SU-DHL-6 (cell line): ENCODE data around the gene ANTXR2.

ENCODE experiments used
- H2AFZ ChIP-seq: fragments of 200-600 bp; sonication (generic); 2 replicates; pipeline ENCODE4 v1.6.1; 2014; ENCODE audit warnings: low read depth, mild to moderate bottlenecking, moderate library complexity, mixed read lengths, antibody characterized with exemption, low read length; ENCODE audit not compliant: severe bottlenecking
- H3F3A ChIP-seq: fragments of 200-600 bp; shearing (Covaris generic); 2 replicates; pipeline ENCODE4 v1.6.0; 2016; ENCODE audit warnings: antibody characterized with exemption, mild to moderate bottlenecking; ENCODE audit not compliant: insufficient read depth
- H3K27ac ChIP-seq: fragments of 200-600 bp; sonication (generic); 2 replicates; pipeline ENCODE4 v1.5.1; 2016; ENCODE audit warnings: low read depth, mild to moderate bottlenecking, low read length, moderate library complexity, mixed read lengths
- H3K27me3 ChIP-seq: fragments of 200-600 bp; sonication (generic), shearing (Covaris generic); 2 replicates; pipeline ENCODE4 v1.6.0; 2014; ENCODE audit warnings: mild to moderate bottlenecking, low read length
- H3K36me3 ChIP-seq: fragments of 200-600 bp; sonication (generic); 2 replicates; pipeline ENCODE4 v1.6.1; 2014; ENCODE audit warnings: mild to moderate bottlenecking, low read length, mixed read lengths
- H3K4me2 ChIP-seq: fragments of 300-600, 200-600 bp; shearing (Covaris generic), sonication (generic); 2 replicates; pipeline ENCODE4 v1.6.0; 2014; ENCODE audit warnings: low read length, low read depth, mild to moderate bottlenecking; ENCODE audit not compliant: poor library complexity, severe bottlenecking
- H3K4me3 ChIP-seq: fragments of 200-600 bp; sonication (generic); 2 replicates; pipeline ENCODE4 v1.5.1; 2014; ENCODE audit warnings: antibody characterized with exemption, low read length, mild to moderate bottlenecking, mixed read lengths; ENCODE audit not compliant: insufficient read depth, poor library complexity, severe bottlenecking
- H3K79me2 ChIP-seq: fragments of 200-600 bp; sonication (generic); 2 replicates; pipeline ENCODE4 v1.6.1; 2014; ENCODE audit warnings: mild to moderate bottlenecking, low read length, moderate library complexity; ENCODE audit not compliant: insufficient read depth
- H3K9ac ChIP-seq: fragments of 200-600 bp; sonication (generic); 2 replicates; pipeline ENCODE4 v1.7.0; 2014; ENCODE audit warnings: mild to moderate bottlenecking, low read length
- H3K9me2 ChIP-seq: fragments of 200-600 bp; sonication (generic); replicated peaks from 2 replicates; pipeline ENCODE4 v1.6.1; 2014; ENCODE audit warnings: low read length; ENCODE audit not compliant: insufficient read depth
- H3K9me3 ChIP-seq: fragments of 200-600 bp; sonication (generic); 2 replicates; pipeline ENCODE4 v1.6.1; 2014; ENCODE audit warnings: low read length, mixed read lengths; ENCODE audit not compliant: insufficient read depth
- H4K20me1 ChIP-seq: fragments of 200-600 bp; sonication (generic); 2 replicates; pipeline ENCODE4 v1.6.1; 2014; ENCODE audit warnings: low read depth, mild to moderate bottlenecking, antibody characterized with exemption, low read length, moderate library complexity, mixed read lengths
- EZH2phosphoT487 ChIP-seq: fragments of 200-600 bp; sonication (generic), shearing (Covaris generic); conservative IDR thresholded peaks from 2 replicates; pipeline ENCODE4 v1.6.1; 2018; ENCODE audit warnings: mild to moderate bottlenecking, antibody characterized with exemption, low read length, moderate library complexity, mixed read lengths
- TF ChIP-seq, protein P1 (sequence below): fragments of 200-600 bp; sonication (generic); IDR thresholded peaks from one replicate; pipeline ENCODE4 v1.5.1; 2017; ENCODE audit warnings: antibody characterized with exemption, mild to moderate bottlenecking, low read length, moderate library complexity; ENCODE audit not compliant: insufficient read depth, poor library complexity, severe bottlenecking

Gene ANTXR2

GRCh38 chr4:80085081-80085480 lies 12.1 kb upstream of the ANTXR2 start:
- H4K20me1 ChIP-seq: no peaks in the 10 kb centered on the region
- no peaks in the 10 kb centered on the region for H3K36me3 ChIP-seq
- H2AFZ ChIP-seq: no peak overlapping the region
- no peaks in the 10 kb centered on the region for H3K79me2 ChIP-seq
- TF ChIP-seq, protein P1, sequence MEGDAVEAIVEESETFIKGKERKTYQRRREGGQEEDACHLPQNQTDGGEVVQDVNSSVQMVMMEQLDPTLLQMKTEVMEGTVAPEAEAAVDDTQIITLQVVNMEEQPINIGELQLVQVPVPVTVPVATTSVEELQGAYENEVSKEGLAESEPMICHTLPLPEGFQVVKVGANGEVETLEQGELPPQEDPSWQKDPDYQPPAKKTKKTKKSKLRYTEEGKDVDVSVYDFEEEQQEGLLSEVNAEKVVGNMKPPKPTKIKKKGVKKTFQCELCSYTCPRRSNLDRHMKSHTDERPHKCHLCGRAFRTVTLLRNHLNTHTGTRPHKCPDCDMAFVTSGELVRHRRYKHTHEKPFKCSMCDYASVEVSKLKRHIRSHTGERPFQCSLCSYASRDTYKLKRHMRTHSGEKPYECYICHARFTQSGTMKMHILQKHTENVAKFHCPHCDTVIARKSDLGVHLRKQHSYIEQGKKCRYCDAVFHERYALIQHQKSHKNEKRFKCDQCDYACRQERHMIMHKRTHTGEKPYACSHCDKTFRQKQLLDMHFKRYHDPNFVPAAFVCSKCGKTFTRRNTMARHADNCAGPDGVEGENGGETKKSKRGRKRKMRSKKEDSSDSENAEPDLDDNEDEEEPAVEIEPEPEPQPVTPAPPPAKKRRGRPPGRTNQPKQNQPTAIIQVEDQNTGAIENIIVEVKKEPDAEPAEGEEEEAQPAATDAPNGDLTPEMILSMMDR: no peak
- no peak for TF ChIP-seq EZH2phosphoT487
- H3K9me3 ChIP-seq: no peaks in the 10 kb centered on the region
- no peak overlapping the region for H3K9ac ChIP-seq
- H3K4me3 ChIP-seq: no peak overlapping the region
- H3K4me2 ChIP-seq: no peak overlapping the region
- H3K9me2 ChIP-seq: no peaks in the 10 kb centered on the region
- no peaks in the 10 kb centered on the region for H3F3A ChIP-seq
- no peak overlapping the region for H3K27ac ChIP-seq
- H3K27me3 ChIP-seq: no peaks in the 10 kb centered on the region

GRCh38 chr4:80082693-80083092 lies 9.7 kb upstream of the ANTXR2 start:
- H3K79me2 ChIP-seq: no peaks in the 10 kb centered on the region
- no peak overlapping the region for H3K9ac ChIP-seq
- no peaks in the 10 kb centered on the region for H3K9me2 ChIP-seq

DNA sequence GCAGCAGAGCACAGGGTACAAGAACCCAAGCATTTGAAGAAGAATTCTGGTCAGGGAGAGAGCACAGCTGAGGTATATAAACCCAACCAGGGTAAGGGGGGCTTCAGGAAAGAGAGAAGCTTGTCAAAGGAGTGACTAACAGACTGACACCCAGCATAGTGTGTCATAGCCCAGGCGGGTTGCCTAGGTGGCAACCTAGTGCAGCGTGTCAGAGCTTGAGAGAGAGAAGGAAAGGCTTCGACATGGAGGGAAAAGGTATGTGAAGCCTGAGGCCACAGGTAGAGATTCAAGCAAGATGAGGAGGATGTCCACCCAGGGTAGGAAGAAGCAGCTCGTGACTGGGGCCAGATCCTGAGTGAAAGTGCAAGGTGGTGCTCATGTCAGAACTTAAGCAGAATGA lies 8.5 kb upstream of the ANTXR2 start:
- Histone ChIP-seq H3K9me2 (no peaks in the 10 kb centered on the region), H3K27ac (no peak overlapping the region), H3K4me3 (no peak overlapping the region), H3K9me3 (no peaks in the 10 kb centered on the region), H3F3A (no peaks in the 10 kb centered on the region), H3K9ac (no peak overlapping the region), H4K20me1 (no peaks in the 10 kb centered on the region), H3K36me3 (no peaks in the 10 kb centered on the region), H3K79me2 (no peaks in the 10 kb centered on the region), H3K4me2 (no peak overlapping the region), H2AFZ (no peak overlapping the region), H3K27me3 (no peaks in the 10 kb centered on the region)
- no peak for TF ChIP-seq EZH2phosphoT487
- TF ChIP-seq, protein P1: no peak

More at GRCh38 chr4:80082693-80083092, 9.7 kb upstream of the ANTXR2 start:
- Histone ChIP-seq H3K36me3 (no peaks in the 10 kb centered on the region), H3K9me3 (no peaks in the 10 kb centered on the region), H3K27me3 (no peaks in the 10 kb centered on the region), H2AFZ (no peak overlapping the region), H3K27ac (no peak overlapping the region), H3K4me3 (no peak overlapping the region), H3F3A (no peaks in the 10 kb centered on the region), H3K4me2 (no peak overlapping the region), H4K20me1 (no peaks in the 10 kb centered on the region)
- TF ChIP-seq, protein P1: no peak
- no peak for TF ChIP-seq EZH2phosphoT487
